Fibroblast of lung (primary cell): ENCODE results near the gene KIAA0753. TPM values are rescaled to one million over a fixed set of nuclear protein-coding genes. Genes with fewer than 3 reads are reported as not detected.

Experiments used
- DNase-seq, 2 donors: peaks; one replicate each; pipeline versions ENCODE4 v3.0.0 to v3.0.0-alpha.2; 2010; ENCODE audit warnings: low read depth in 2 of 2
- H2AFZ ChIP-seq: 2 replicates; pipeline ENCODE4 v1.5.1; 2012; ENCODE audit warnings: low read length, control low read depth, inconsistent platforms
- H3K27ac ChIP-seq: 2 replicates; pipeline ENCODE4 v1.5.1; 2011; ENCODE audit warnings: low read length, control low read depth; ENCODE audit not compliant: insufficient read depth
- H3K27me3 ChIP-seq: 2 replicates; pipeline ENCODE4 v1.5.1; 2011; ENCODE audit warnings: mild to moderate bottlenecking, low read length; ENCODE audit not compliant: control insufficient read depth, insufficient read depth
- H3K36me3 ChIP-seq: 2 replicates; pipeline ENCODE4 v1.5.1; 2011; ENCODE audit warnings: low read length; ENCODE audit not compliant: control insufficient read depth, insufficient read depth
- H3K4me1 ChIP-seq: 2 replicates; pipeline ENCODE4 v1.5.1; 2011; ENCODE audit warnings: low read length; ENCODE audit not compliant: control insufficient read depth, insufficient read depth; ENCODE audit errors: extremely low read depth
- H3K4me2 ChIP-seq: 2 replicates; pipeline ENCODE4 v1.5.1; 2011; ENCODE audit warnings: low read length, control low read depth; ENCODE audit not compliant: insufficient read depth; ENCODE audit errors: extremely low read depth
- H3K4me3 ChIP-seq, 4 experiments: fragments of 200-600 bp in 1 of 4; sonication (generic) in 1 of 4; replicated peaks in 1 of 4; 2 replicates each; pipeline ENCODE4 v1.5.1; 2011 to 2016; ENCODE audit warnings: low read length in 4 of 4, low read depth in 3 of 4, mild to moderate bottlenecking in 3 of 4, control low read depth in 2 of 4, inconsistent platforms in 1 of 4, mixed read lengths in 1 of 4; ENCODE audit not compliant: insufficient read depth in 1 of 4; ENCODE audit errors: control extremely low read depth in 1 of 4
- H3K79me2 ChIP-seq: 2 replicates; pipeline ENCODE4 v1.5.1; 2012; ENCODE audit warnings: mild to moderate bottlenecking, low read length, inconsistent platforms; ENCODE audit not compliant: control insufficient read depth, insufficient read depth
- H3K9ac ChIP-seq: 2 replicates; pipeline ENCODE4 v1.5.1; 2011; ENCODE audit warnings: mild to moderate bottlenecking, low read length, control low read depth; ENCODE audit not compliant: insufficient read depth
- H3K9me3 ChIP-seq: 2 replicates; pipeline ENCODE4 v1.5.1; 2012; ENCODE audit warnings: low read depth, low read length; ENCODE audit not compliant: control insufficient read depth, insufficient read depth
- H4K20me1 ChIP-seq: 2 replicates; pipeline ENCODE4 v1.5.1; 2011; ENCODE audit warnings: low read length; ENCODE audit not compliant: control insufficient read depth, insufficient read depth; ENCODE audit errors: extremely low read depth
- EZH2 ChIP-seq: IDR thresholded peaks from 2 replicates; pipeline ENCODE4 v1.5.1; 2012; ENCODE audit warnings: low read length, control low read depth, mild to moderate bottlenecking; ENCODE audit errors: missing control alignments
- polyA plus RNA-seq, 2 donors: library from polyadenylated mRNA; depleted of rRNA in 1 of 2; stranded (reverse) in 1 of 2; unstranded in 1 of 2; fragments of >200 nt; gene quantifications; 2 replicates each; pipeline ENCODE4 v1.2.1, GENCODE V29; 2011 to 2012; ENCODE audit warnings: missing spikeins in 1 of 2
- total RNA-seq: library from RNA; depleted of rRNA; stranded (reverse); fragments of >200 nt; gene quantifications from 2 replicates; pipeline ENCODE4 v1.2.1, GENCODE V29; 2014
- TF ChIP-seq, protein P1 (sequence below), 2 donors: IDR thresholded peaks in 1 of 2; conservative IDR thresholded peaks in 1 of 2; 1 replicate in 1 of 2; 2 replicates in 1 of 2; pipeline ENCODE4 v1.5.1; 2011 to 2012; ENCODE audit warnings: low read length in 2 of 2, control low read depth in 1 of 2, inconsistent platforms in 1 of 2, low read depth in 1 of 2, mild to moderate bottlenecking in 1 of 2

Gene KIAA0753
- total and polyA plus RNA-seq, 2 donors (not counting 1 experiment from before 2014, with no cell fraction given) = 5.8 to 12.9 TPM

DNA sequence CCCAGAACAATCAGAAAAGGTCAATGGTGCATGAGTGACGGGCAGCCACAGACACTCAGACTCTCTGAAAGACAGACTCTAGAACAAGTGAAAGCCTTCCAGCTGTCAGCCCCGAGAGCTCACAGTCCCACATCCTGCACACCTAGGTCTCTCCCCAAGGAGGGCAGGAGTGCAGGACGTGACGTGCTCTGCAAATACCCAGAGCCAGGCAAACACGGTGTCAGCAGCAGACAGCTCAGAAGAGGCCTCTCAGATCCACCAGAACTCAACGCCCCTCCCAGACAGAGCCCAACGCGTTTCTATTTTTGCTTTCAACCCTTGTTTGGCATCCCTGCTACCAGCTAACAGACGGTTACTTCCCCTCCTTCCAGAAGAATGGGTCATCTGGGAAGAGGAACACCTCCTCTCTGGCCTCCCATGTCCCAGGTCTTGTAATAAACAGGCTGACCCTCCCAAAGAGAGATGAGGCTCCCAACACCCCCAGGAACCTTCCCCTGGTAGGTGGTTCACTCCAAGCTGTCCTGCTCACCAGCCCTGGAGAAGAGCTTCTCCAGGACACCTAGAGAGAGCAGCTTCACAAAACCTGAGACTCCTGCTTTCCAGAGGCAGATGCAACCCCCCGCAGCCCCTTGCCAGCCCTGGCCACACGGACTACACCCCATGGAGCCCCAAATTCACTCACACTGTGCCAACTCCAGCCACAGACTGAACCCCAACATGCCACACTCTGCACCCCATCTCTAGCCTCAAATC is 91.8 kb downstream of the KIAA0753 start:
- Histone ChIP-seq H2AFZ (no peak overlapping the region), H3K36me3 (no peaks in the 10 kb centered on the region), H3K4me3 (no peak overlapping the region), H3K9ac (no peak overlapping the region), H3K9me3 (no peaks in the 10 kb centered on the region), H3K4me1 (no peaks in the 10 kb centered on the region), H3K27me3 (peaks cover 7% of the 10 kb centered on the region), H3K27ac (no peak overlapping the region), H4K20me1 (no peaks in the 10 kb centered on the region), H3K4me2 (no peak overlapping the region), H3K79me2 (no peaks in the 10 kb centered on the region)
- TF ChIP-seq, protein P1, sequence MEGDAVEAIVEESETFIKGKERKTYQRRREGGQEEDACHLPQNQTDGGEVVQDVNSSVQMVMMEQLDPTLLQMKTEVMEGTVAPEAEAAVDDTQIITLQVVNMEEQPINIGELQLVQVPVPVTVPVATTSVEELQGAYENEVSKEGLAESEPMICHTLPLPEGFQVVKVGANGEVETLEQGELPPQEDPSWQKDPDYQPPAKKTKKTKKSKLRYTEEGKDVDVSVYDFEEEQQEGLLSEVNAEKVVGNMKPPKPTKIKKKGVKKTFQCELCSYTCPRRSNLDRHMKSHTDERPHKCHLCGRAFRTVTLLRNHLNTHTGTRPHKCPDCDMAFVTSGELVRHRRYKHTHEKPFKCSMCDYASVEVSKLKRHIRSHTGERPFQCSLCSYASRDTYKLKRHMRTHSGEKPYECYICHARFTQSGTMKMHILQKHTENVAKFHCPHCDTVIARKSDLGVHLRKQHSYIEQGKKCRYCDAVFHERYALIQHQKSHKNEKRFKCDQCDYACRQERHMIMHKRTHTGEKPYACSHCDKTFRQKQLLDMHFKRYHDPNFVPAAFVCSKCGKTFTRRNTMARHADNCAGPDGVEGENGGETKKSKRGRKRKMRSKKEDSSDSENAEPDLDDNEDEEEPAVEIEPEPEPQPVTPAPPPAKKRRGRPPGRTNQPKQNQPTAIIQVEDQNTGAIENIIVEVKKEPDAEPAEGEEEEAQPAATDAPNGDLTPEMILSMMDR (conservative IDR thresholded peaks at IDR 0.05 in 1 of 2, IDR thresholded peaks at IDR 0.05 in 1 of 2; ENCODE audit: low read depth in 1 of 2, low read length in 2 of 2) = no peak
- TF ChIP-seq EZH2 = no peak
- no peak for DNase-seq

DNA sequence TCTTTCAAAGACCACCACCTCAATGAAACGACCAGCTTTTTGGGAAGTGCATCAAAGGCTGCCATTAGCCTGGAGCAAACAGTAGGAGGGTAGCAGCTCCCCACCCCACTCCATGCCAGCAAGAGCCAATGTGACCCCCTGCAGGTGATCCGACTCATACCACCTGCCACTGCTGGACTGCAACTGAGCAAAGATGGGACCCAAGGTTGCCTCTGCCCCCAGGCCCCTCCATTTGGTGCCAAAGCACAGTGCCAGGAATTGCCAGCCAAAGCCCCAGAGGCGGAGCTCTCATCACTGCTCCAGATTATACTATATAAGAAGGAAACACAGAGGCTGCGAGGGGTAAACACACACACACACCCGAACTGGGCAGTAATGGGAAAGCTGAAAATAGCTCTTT is 92.5 kb downstream of the KIAA0753 start:
- Histone ChIP-seq H4K20me1 (no peaks in the 10 kb centered on the region), H2AFZ (no peak overlapping the region), H3K9ac (no peak overlapping the region), H3K27ac (no peak overlapping the region), H3K27me3 (peaks cover under 1% of the 10 kb centered on the region), H3K9me3 (no peaks in the 10 kb centered on the region), H3K4me1 (no peaks in the 10 kb centered on the region), H3K79me2 (no peaks in the 10 kb centered on the region), H3K36me3 (no peaks in the 10 kb centered on the region), H3K4me3 (no peak overlapping the region), H3K4me2 (no peak overlapping the region)
- TF ChIP-seq, protein P1 (conservative IDR thresholded peaks at IDR 0.05 in 1 of 2, IDR thresholded peaks at IDR 0.05 in 1 of 2; ENCODE audit: low read depth in 1 of 2, low read length in 2 of 2) = no peak
- TF ChIP-seq EZH2 = no peak
- DNase-seq = peak in 1 of 2 donors; percentile 7

DNA sequence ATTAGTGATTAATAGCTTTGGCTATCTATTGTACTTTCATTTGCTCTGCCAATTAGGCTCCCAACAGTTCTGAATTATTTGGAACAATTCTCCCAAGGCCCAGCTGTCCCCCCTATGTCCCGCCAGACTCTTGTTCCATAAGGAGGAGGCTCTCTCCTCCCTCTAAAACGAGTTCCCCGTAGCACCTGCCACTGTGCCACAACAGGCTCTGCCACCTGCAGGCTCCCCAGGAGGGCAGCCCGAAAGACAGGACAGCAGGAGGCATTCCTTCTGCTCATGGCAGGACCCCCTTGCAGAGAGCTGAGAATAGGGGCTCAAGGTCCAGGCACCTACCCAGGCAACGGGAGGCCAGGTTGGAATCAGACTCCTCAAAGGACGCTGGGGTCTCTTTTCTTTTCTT is 93.2 kb downstream of the KIAA0753 start:
- no peak overlapping the region for H3K4me3 ChIP-seq
- no peak for DNase-seq

More for the DNA sequence above, 93.2 kb downstream of the KIAA0753 start:
- no peaks in the 10 kb centered on the region for H3K9me3 ChIP-seq
- no peak overlapping the region for H3K9ac ChIP-seq
- H4K20me1 ChIP-seq = no peaks in the 10 kb centered on the region
- H3K27me3 ChIP-seq = no peaks in the 10 kb centered on the region
- no peaks in the 10 kb centered on the region for H3K36me3 ChIP-seq
- H3K27ac ChIP-seq = no peak overlapping the region
- no peak overlapping the region for H2AFZ ChIP-seq
- no peak overlapping the region for H3K4me2 ChIP-seq
- TF ChIP-seq, protein P1 (conservative IDR thresholded peaks at IDR 0.05 in 1 of 2, IDR thresholded peaks at IDR 0.05 in 1 of 2; ENCODE audit: low read depth in 1 of 2, low read length in 2 of 2) = no peak
- no peak for TF ChIP-seq EZH2
- H3K79me2 ChIP-seq = no peaks in the 10 kb centered on the region
- H3K4me1 ChIP-seq = no peaks in the 10 kb centered on the region
